GM11168 (cell line): ENCODE data around the gene LZTS2.

Experiments used
- in situ Hi-C: fragments of 300-500 bp; cut with MboI; formaldehyde crosslinking; loops from one replicate; pipeline ENCODE4 v1.12.0; 2022; ENCODE audit warnings: low sequenced_read_pairs; ENCODE audit not compliant: unreplicated experiment

Gene LZTS2

GRCh38 chr10:100978121-100978900, 21.3 kb upstream of the LZTS2 start:
- in situ Hi-C loops: no loop called here

GRCh38 chr10:100978901-100979195, 20.8 kb upstream of the LZTS2 start:
- in situ Hi-C loops: no loop called here

GRCh38 chr10:100979791-100980272, 19.8 kb upstream of the LZTS2 start:
- in situ Hi-C loops: no loop called here

GRCh38 chr10:100980311-100980710, 19.3 kb upstream of the LZTS2 start:
- in situ Hi-C loops: no loop called here

- in situ Hi-C loops: no loop called here
These were observed 18.9 kb upstream of the LZTS2 start for GRCh38 chr10:100980711-100981110.

GRCh38 chr10:100981178-100981772, 18.3 kb upstream of the LZTS2 start:
- in situ Hi-C loops: no loop called here

- in situ Hi-C loops: no loop called here
These were observed 16.4 kb upstream of the LZTS2 start for GRCh38 chr10:100982916-100983830.

GRCh38 chr10:100983868-100984671, 15.5 kb upstream of the LZTS2 start:
- in situ Hi-C loops: no loop called here

GRCh38 chr10:100984672-100985177, 14.9 kb upstream of the LZTS2 start:
- in situ Hi-C loops: no loop called here

- in situ Hi-C loops: no loop called here
These were observed 14.3 kb upstream of the LZTS2 start for GRCh38 chr10:100985336-100985735.

- in situ Hi-C loops: no loop called here
These were observed 13.0 kb upstream of the LZTS2 start for GRCh38 chr10:100986623-100986951.

GRCh38 chr10:100986952-100987684, 12.5 kb upstream of the LZTS2 start, which contains the start of the genes MRPL43 and TWNK:
TSS of gene MRPL43 (minus strand) at chr10:100987497. CDS start at chr10:100987443, 54 bp downstream.
TSS of gene TWNK (plus strand) at chr10:100987543. CDS start at chr10:100988211, 668 bp downstream.
- in situ Hi-C loops: no loop called here

- in situ Hi-C loops: no loop called here
These were observed 11.9 kb upstream of the LZTS2 start for GRCh38 chr10:100987685-100988049.

GRCh38 chr10:100988166-100988565, 11.4 kb upstream of the LZTS2 start:
- in situ Hi-C loops: no loop called here

- in situ Hi-C loops: no loop called here
These were observed 10.5 kb upstream of the LZTS2 start for GRCh38 chr10:100989088-100989487.

GRCh38 chr10:100993986-100994708, 5.5 kb upstream of the LZTS2 start:
- in situ Hi-C loops: no loop called here

GRCh38 chr10:100995181-100995580, 4.4 kb upstream of the LZTS2 start:
- in situ Hi-C loops: no loop called here

GRCh38 chr10:100996678-100997359, 2.8 kb upstream of the LZTS2 start:
- in situ Hi-C loops: no loop called here
